IMR-90 (cell line): ENCODE data around the gene NAA60. TPM values are rescaled to one million over a fixed set of nuclear protein-coding genes. Genes with fewer than 3 reads are reported as not detected.
A peak's percentile ranks its signal among the peaks of the same experiment; 100 is the strongest.

Source experiments
- ATAC-seq: fragments of 200-7000 bp; cut with Tn5 transposase; 2 replicates; pipeline ENCODE4 v1.9.1; 2020; ENCODE audit warnings: low read depth, mild to moderate bottlenecking, moderate library complexity
- BruUV-seq: library from RNA; stranded (reverse); fragments of 400-500 nt; replicated peaks from 2 replicates; lab custom pipeline; 2021; lab: Mats Ljungman, UMichigan
- CTCF ChIA-PET: fragments of 300-600 bp; formaldehyde crosslinking; extraction: SDS; loops from one replicate; lab custom pipeline; 2021; ENCODE audit warnings: antibody characterized with exemption; lab: Yijun Ruan, JAX
- POLR2A ChIA-PET: fragments of 300-600 bp; sonication (Branson Sonifier 250); formaldehyde crosslinking; loops from one replicate; lab custom pipeline; 2022; ENCODE audit warnings: antibody characterized with exemption; ENCODE audit not compliant: unreplicated experiment; lab: Charles Lee
- DNase-seq: peaks from one replicate; pipeline ENCODE4 v3.0.0; 2013
- H2AFZ ChIP-seq: replicated peaks from 2 replicates; pipeline ENCODE3; 2013; ENCODE audit warnings: low read length, mild to moderate bottlenecking; ENCODE audit not compliant: poor library complexity
- H2AK5ac ChIP-seq: 2 replicates; pipeline ENCODE4 v1.6.1; 2013; ENCODE audit warnings: low read depth, low read length, inconsistent platforms
- H2AK9ac ChIP-seq: replicated peaks from 2 replicates; pipeline ENCODE3; 2013; ENCODE audit warnings: mild to moderate bottlenecking, low read depth, low read length, moderate library complexity; ENCODE audit not compliant: poor library complexity
- H2BK120ac ChIP-seq: 2 replicates; pipeline ENCODE4 v1.6.1; 2013; ENCODE audit warnings: low read depth, low read length, inconsistent platforms
- H2BK15ac ChIP-seq: 3 replicates; pipeline ENCODE4 v1.6.1; 2013; ENCODE audit warnings: low read depth, low read length, inconsistent platforms
- H2BK20ac ChIP-seq: 2 replicates; pipeline ENCODE4 v1.6.1; 2013; ENCODE audit warnings: low read depth, mild to moderate bottlenecking, inconsistent platforms, low read length, moderate library complexity
- H2BK5ac ChIP-seq: 2 replicates; pipeline ENCODE4 v1.6.1; 2013; ENCODE audit warnings: mild to moderate bottlenecking, low read depth, low read length, inconsistent platforms; ENCODE audit not compliant: poor library complexity, severe bottlenecking
- H3K14ac ChIP-seq: replicated peaks from 2 replicates; pipeline ENCODE4 v1.6.1; 2013; ENCODE audit warnings: low read depth, low read length, inconsistent platforms
- H3K18ac ChIP-seq: 2 replicates; pipeline ENCODE4 v1.6.1; 2013; ENCODE audit warnings: low read depth, low read length, control low read depth
- H3K23ac ChIP-seq: 2 replicates; pipeline ENCODE4 v1.6.1; 2013; ENCODE audit warnings: low read depth, low read length, inconsistent platforms
- H3K27ac ChIP-seq: 2 replicates; pipeline ENCODE4 v1.5.1; 2013; ENCODE audit warnings: mild to moderate bottlenecking, control low read depth, low read length; ENCODE audit not compliant: insufficient read depth
- H3K27me3 ChIP-seq: 2 replicates; pipeline ENCODE4 v1.6.1; 2013; ENCODE audit warnings: low read length; ENCODE audit not compliant: control insufficient read depth, insufficient read depth
- H3K36me3 ChIP-seq: 2 replicates; pipeline ENCODE4 v1.6.1; 2013; ENCODE audit warnings: low read length, mixed read lengths; ENCODE audit not compliant: control insufficient read depth, insufficient read depth
- H3K4ac ChIP-seq: 2 replicates; pipeline ENCODE4 v1.6.1; 2013; ENCODE audit warnings: low read depth, low read length, inconsistent platforms
- H3K4me1 ChIP-seq: 2 replicates; pipeline ENCODE4 v1.6.1; 2013; ENCODE audit warnings: low read length, mixed read lengths; ENCODE audit not compliant: control insufficient read depth, insufficient read depth
- H3K4me2 ChIP-seq: 2 replicates; pipeline ENCODE4 v1.6.1; 2013; ENCODE audit warnings: low read depth, mild to moderate bottlenecking, control low read depth, low read length, moderate library complexity
- H3K4me3 ChIP-seq: 2 replicates; pipeline ENCODE4 v1.5.1; 2013; ENCODE audit warnings: low read depth, mild to moderate bottlenecking, control low read depth, low read length, moderate library complexity; ENCODE audit not compliant: insufficient read depth
- H3K56ac ChIP-seq: 2 replicates; pipeline ENCODE4 v1.6.1; 2013; ENCODE audit warnings: low read length, inconsistent platforms; ENCODE audit not compliant: insufficient read depth; ENCODE audit errors: extremely low read depth
- H3K79me1 ChIP-seq, 2 experiments: 2 replicates each; pipeline ENCODE4 v1.6.1; 2013; ENCODE audit warnings: low read length in 2 of 2, inconsistent platforms in 1 of 2, low read depth in 1 of 2
- H3K9ac ChIP-seq: 2 replicates; pipeline ENCODE4 v1.6.1; 2013; ENCODE audit warnings: low read depth, low read length, control low read depth
- H3K9me1 ChIP-seq: 2 replicates; pipeline ENCODE4 v1.6.1; 2013; ENCODE audit warnings: low read length, inconsistent platforms; ENCODE audit not compliant: insufficient read depth
- H3K9me3 ChIP-seq: 2 replicates; pipeline ENCODE4 v1.6.1; 2013; ENCODE audit warnings: low read length; ENCODE audit not compliant: control insufficient read depth, insufficient read depth
- H4K20me1 ChIP-seq: 2 replicates; pipeline ENCODE4 v1.6.1; 2013; ENCODE audit warnings: low read length, inconsistent platforms; ENCODE audit not compliant: insufficient read depth
- H4K5ac ChIP-seq: 2 replicates; pipeline ENCODE4 v1.6.1; 2013; ENCODE audit warnings: mild to moderate bottlenecking, low read depth, low read length, control low read depth
- H4K8ac ChIP-seq, 2 experiments: 2 replicates each; pipeline ENCODE4 v1.6.1; 2013; ENCODE audit warnings: low read depth in 2 of 2, low read length in 2 of 2, control low read depth in 1 of 2, inconsistent platforms in 1 of 2
- H4K91ac ChIP-seq: 2 replicates; pipeline ENCODE4 v1.6.1; 2013; ENCODE audit warnings: low read depth, low read length, inconsistent platforms; ENCODE audit not compliant: insufficient read depth
- CEBPB ChIP-seq: IDR thresholded peaks from 2 replicates; pipeline ENCODE4 v1.6.1; 2012; ENCODE audit warnings: low read depth, low read length, improper control_type of control experiment
- MAZ ChIP-seq: IDR thresholded peaks from 2 replicates; pipeline ENCODE4 v1.6.1; 2012; ENCODE audit warnings: low read depth, mild to moderate bottlenecking, low read length, improper control_type of control experiment, moderate library complexity, borderline replicate concordance
- NFE2L2 ChIP-seq: fragments of 150-350 bp; IDR thresholded peaks from 2 replicates; pipeline ENCODE4 v1.6.1; 2016; ENCODE audit warnings: low read depth, mild to moderate bottlenecking, low read length
- WGBS, 2 experiments: methylation state at CpG; one replicate each; pipeline versions ENCODE4 v1.1.5 to v1.1.7; 2013; ENCODE audit warnings: missing lambda C conversion rate in 2 of 2; ENCODE audit not compliant: insufficient read length in 1 of 2; ENCODE audit errors: extremely low coverage in 2 of 2; 5-methylcytosine and 5-hydroxymethylcytosine counted together
- dilution Hi-C: fragments of 300-500 bp; cut with HindIII; formaldehyde crosslinking; loops from one replicate; pipeline ENCODE4 v1.14.3; 2018; ENCODE audit warnings: low sequenced_read_pairs; ENCODE audit not compliant: unreplicated experiment
- in situ Hi-C: fragments of 300-500 bp; cut with MboI; formaldehyde crosslinking; loops from 3 replicates; pipeline ENCODE4 v1.14.3; 2019; ENCODE audit warnings: low sequenced_read_pairs, inconsistent platforms, mixed read lengths
- intact Hi-C: fragments of 100-400 bp; cut with micrococcal nuclease; formaldehyde crosslinking; loops from 2 replicates; pipeline ENCODE4 v1.10.0; 2022
- polyA plus RNA-seq, 3 experiments: library from polyadenylated mRNA; depleted of rRNA; stranded (reverse); fragments of >200 nt; gene quantifications; 2 replicates each; pipeline ENCODE4 v1.2.3, GENCODE V29; 2012; ENCODE audit warnings: low replicate concordance in 1 of 3
- total RNA-seq: library from RNA; depleted of rRNA; stranded (reverse); fragments of >200 nt; gene quantifications from 2 replicates; pipeline ENCODE4 v1.2.3, GENCODE V29; 2012

Gene NAA60
- total and polyA plus RNA-seq, 2 of the 4 experiments (the other 2 are of a cell fraction) = 7.5 to 18.0 TPM

DNA sequence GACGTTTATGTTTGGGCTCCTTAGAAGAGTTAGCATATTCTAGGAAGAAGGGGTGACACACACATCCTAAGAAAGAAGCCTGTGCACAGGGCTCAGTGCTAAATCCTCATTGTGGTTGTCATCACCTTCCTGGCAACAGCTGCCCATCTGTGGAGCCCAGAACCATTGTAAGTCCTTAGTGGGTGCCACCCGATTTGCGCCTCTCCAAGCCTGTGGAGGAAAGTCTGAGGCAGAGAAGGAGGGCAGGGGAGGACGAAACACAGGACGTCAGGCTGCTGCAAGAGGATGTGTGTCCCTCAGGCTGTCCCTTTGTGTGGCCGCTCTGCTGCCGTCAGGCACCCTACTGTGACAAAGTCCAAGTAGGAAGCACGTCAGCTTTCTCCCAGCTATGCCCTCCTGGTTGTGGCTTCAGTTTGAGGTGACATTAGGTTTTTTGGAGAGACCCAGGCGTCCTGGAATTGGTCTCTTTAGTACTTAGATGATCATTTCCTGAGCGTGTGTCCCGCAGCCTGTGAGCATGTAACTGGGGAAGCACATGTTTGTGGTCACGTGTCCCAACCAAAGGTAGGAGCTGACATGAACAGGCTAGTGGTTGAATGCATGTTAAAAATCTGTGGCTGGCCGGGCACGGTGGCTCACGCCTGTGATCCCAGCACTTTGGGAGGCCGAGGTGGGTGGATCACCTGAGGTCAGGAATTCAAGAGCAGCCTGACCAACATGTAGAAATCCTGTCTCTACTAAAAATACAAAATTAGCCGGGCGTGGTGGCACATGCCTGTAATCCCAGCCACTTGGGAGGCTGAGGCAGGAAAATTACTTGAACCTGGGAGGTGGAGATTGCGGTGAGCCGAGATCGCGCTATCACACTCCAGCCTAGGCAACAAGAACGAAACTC, 68.1 kb downstream of the NAA60 start (continued):
- no peak for TF ChIP-seq MAZ

- H3K27me3 ChIP-seq = no peaks in the 10 kb centered on the region
- ATAC-seq (peak; percentile 72), DNase-seq (peak; percentile 50)
- no peaks in the 10 kb centered on the region for H3K9me3 ChIP-seq
- dilution Hi-C loops (no loop called here), in situ Hi-C loops (no loop called here), intact Hi-C loops (no loop called here)
- H2BK120ac ChIP-seq = peak overlapping the region; percentile 17; the same call in 1 of the 2 replicates
- H3K9me1 ChIP-seq = peaks cover 15% of the 10 kb centered on the region
- peak overlapping the region; percentile 15 for H3K4me2 ChIP-seq
- H2AK9ac ChIP-seq = no peak overlapping the region
- no peak overlapping the region for H4K5ac ChIP-seq
- TF ChIP-seq NFE2L2 = no peak
- peak; percentile 60 for TF ChIP-seq CEBPB
- peaks cover 0 to 3% of the 10 kb centered on the region in 2 experiments; a peak in 1 of 4 replicates for H3K79me1 ChIP-seq
- no peak overlapping the region for H3K14ac ChIP-seq
- no peak overlapping the region for H4K91ac ChIP-seq
- no peak overlapping the region for H3K56ac ChIP-seq
- H4K20me1 ChIP-seq = peaks cover 9% of the 10 kb centered on the region; the same call in 1 of the 2 replicates
- H2AK5ac ChIP-seq = peak overlapping the region; percentile 10
- CTCF ChIA-PET = interaction anchor here (0.9 kb wide), 1 partner anchor 14 kb away, joined by 3 read pairs; the partner anchor contains the start of gene CLUAP1
- no peak overlapping the region for H2BK15ac ChIP-seq
- H3K36me3 ChIP-seq = peaks cover 42% of the 10 kb centered on the region
- no peak overlapping the region for H3K18ac ChIP-seq
- 100% methylated on average over 1 of the region's 7 CpGs; no CpG with 5 or more reads in 1 of the 2 experiments for WGBS, 2 experiments
- H3K4me3 ChIP-seq = no peak overlapping the region
- no TSS peak for BruUV-seq
- no peak overlapping the region for H3K9ac ChIP-seq
- POLR2A ChIA-PET = no interaction called here
- H2BK5ac ChIP-seq = peak overlapping the region; percentile 16
- H2BK20ac ChIP-seq = no peak overlapping the region
- H4K8ac ChIP-seq = no peak overlapping the region; a peak in 1 of 4 replicates
- no peak overlapping the region for H2AFZ ChIP-seq
- peaks cover 12% of the 10 kb centered on the region for H3K4me1 ChIP-seq
- peak overlapping the region; percentile 52; the same call in 1 of the 2 replicates for H3K27ac ChIP-seq
- 0 out of 2 replicates have a peak overlapping the region, but pooled peaks have one; percentile 4 for H3K4ac ChIP-seq
- no peak overlapping the region; the same call in 1 of the 2 replicates for H3K23ac ChIP-seq
These were observed 70.6 kb downstream of the NAA60 start for GRCh38 chr16:3513892-3514583.
